Peyer's patch (tissue), 4 donors: Measurements from ENCODE around the gene TMEM119. TPM values are rescaled to one million over a fixed set of nuclear protein-coding genes. Genes with fewer than 3 reads are reported as not detected.

ENCODE experiments used
- DNase-seq, 3 donors: peaks; one replicate each; pipeline ENCODE4 v3.0.0-alpha.2; 2017 to 2019
- H3K27ac ChIP-seq, 4 donors: fragments of 200-600 bp; sonication (generic); one replicate each; pipeline ENCODE4 v1.5.1; 2016 to 2019
- H3K27me3 ChIP-seq, 2 donors: fragments of 200-600 bp; sonication (generic); one replicate each; pipeline ENCODE4 v1.5.1; 2019
- H3K36me3 ChIP-seq, 3 donors: fragments of 200-600 bp; sonication (generic); one replicate each; pipeline ENCODE4 v1.5.1; 2016 to 2019
- H3K4me1 ChIP-seq, 4 donors: fragments of 200-600 bp; sonication (generic); one replicate each; pipeline ENCODE4 v1.5.1; 2016 to 2019
- H3K4me3 ChIP-seq, 4 donors: fragments of 200-600 bp; sonication (generic); 1 replicate in 3 of 4; 2 replicates in 1 of 4; pipeline ENCODE4 v1.5.1; 2016 to 2019; ENCODE audit warnings: mild to moderate bottlenecking in 1 of 4
- H3K9me3 ChIP-seq, 4 donors: fragments of 200-600 bp; sonication (generic); one replicate each; pipeline ENCODE4 v1.5.1; 2016 to 2019; ENCODE audit warnings: mild to moderate bottlenecking in 1 of 4
- POLR2A ChIP-seq, 2 donors: fragments of 450-650 bp; IDR thresholded peaks; one replicate each; pipeline ENCODE4 v1.5.1; 2017; ENCODE audit warnings: antibody characterized with exemption in 2 of 2, mild to moderate bottlenecking in 2 of 2, moderate library complexity in 2 of 2
- total RNA-seq, 4 donors: library from RNA; depleted of rRNA; stranded (reverse); fragments of >200 nt; gene quantifications; one replicate each; pipeline ENCODE4 v1.1.0, GENCODE V29; 2016
- TF ChIP-seq, protein P1 (sequence below), 6 experiments: fragments of 450-650 bp in 4 of 6; fragments of 200-600 bp in 2 of 6; sonication (generic) in 1 of 6; IDR thresholded peaks; one replicate each; pipeline ENCODE4 v1.5.1; 2017 to 2019; ENCODE audit warnings: antibody characterized with exemption in 6 of 6, mild to moderate bottlenecking in 3 of 6, moderate library complexity in 1 of 6

TMEM119 gene
- total RNA-seq, 4 donors from 2014 or later: 1.8 to 17.3 (median 3.4) TPM

DNA sequence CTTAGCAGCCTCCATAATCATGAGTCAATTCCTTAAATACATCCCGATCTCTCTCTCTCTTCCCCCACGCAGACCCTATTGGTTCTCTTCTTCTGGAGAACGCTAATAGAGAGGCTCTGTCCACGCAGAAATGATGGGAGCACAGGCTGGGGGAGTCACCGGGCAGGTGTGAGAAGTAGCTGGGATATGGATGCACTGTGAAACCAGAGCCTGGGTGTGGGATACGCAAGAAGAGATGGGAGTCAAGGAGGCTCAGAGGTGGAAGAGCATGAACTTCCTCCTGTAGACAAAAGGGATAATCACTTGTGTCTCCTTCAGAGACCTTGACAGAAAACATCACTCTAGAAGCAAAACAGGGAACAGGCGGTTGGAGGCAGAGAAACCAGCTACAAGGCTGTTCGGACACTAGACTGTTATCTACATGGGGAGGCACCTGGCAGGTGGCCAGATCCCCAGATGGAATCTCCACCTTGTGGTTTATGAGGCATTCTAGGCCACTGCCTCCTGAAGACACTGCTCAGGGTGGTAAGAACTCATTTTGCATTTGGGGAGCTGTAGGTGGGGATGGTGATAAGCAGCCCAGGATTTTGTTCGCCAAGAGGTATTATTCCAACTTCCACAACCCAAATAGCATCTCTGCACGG, 43.0 kb upstream of the TMEM119 start:
- H3K27ac ChIP-seq: peak overlapping the region in 1 of 4 donors; percentile 47
- DNase-seq: peak in 1 of 3 donors; percentile 68
- peaks cover 0 to 12% (median 6%) of the 10 kb centered on the region in 4 donors for H3K4me1 ChIP-seq
- H3K9me3 ChIP-seq: no peaks in the 10 kb centered on the region
- H3K36me3 ChIP-seq: peaks cover 0 to 9% (median 0%) of the 10 kb centered on the region in 3 donors
- no peaks in the 10 kb centered on the region for H3K27me3 ChIP-seq
- H3K4me3 ChIP-seq: no peak overlapping the region
- TF ChIP-seq POLR2A (IDR thresholded peaks at IDR 0.05): no peak
- TF ChIP-seq, protein P1, sequence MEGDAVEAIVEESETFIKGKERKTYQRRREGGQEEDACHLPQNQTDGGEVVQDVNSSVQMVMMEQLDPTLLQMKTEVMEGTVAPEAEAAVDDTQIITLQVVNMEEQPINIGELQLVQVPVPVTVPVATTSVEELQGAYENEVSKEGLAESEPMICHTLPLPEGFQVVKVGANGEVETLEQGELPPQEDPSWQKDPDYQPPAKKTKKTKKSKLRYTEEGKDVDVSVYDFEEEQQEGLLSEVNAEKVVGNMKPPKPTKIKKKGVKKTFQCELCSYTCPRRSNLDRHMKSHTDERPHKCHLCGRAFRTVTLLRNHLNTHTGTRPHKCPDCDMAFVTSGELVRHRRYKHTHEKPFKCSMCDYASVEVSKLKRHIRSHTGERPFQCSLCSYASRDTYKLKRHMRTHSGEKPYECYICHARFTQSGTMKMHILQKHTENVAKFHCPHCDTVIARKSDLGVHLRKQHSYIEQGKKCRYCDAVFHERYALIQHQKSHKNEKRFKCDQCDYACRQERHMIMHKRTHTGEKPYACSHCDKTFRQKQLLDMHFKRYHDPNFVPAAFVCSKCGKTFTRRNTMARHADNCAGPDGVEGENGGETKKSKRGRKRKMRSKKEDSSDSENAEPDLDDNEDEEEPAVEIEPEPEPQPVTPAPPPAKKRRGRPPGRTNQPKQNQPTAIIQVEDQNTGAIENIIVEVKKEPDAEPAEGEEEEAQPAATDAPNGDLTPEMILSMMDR (IDR thresholded peaks at IDR 0.05): no peak

DNA sequence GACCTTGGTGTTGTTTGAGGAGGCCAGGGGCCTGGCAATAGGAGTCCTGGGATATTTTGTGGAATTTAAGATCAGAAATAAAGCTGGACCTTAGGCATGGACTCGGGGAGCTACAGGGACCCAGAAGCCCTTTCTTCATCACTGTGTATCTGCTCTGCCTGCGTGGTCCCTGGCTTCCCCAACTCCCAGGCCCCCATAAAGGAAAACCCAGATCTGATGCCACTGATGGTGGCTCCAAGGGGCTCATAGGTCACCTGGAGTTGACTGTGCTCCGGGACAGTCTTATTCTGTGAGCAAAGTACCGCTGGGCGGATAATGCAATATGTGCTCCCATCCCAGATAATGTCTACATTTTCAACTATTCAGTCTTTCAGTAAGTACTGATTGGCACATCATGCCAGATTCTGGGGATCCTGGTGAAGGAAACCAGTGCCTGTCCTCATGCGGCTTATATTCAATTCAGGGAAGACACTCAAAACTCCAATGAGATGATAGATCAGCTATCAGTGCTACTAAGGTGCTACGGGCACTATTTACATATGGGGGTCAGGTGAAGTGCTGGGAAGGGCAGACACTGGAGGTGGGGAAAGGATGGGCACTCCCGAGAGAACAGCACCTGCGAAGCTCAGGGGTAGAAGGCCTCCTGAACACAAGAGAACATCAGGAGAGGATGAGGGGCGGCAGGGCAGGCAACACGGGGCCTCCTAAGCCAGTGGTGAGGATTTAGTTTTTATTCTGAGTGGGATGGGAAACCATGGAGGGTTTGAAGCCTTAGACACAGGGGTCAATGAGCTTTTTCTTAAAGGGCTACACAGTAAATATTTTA, 41.3 kb upstream of the TMEM119 start:
- Histone ChIP-seq H3K4me3 (no peak overlapping the region), H3K36me3 (no peaks in the 10 kb centered on the region), H3K4me1 (peaks cover 0 to 18% (median 6%) of the 10 kb centered on the region in 4 donors), H3K27me3 (no peaks in the 10 kb centered on the region), H3K27ac (peak overlapping the region in 1 of 4 donors; percentile 43), H3K9me3 (no peaks in the 10 kb centered on the region)
- TF ChIP-seq POLR2A (IDR thresholded peaks at IDR 0.05): no peak
- TF ChIP-seq, protein P1 (IDR thresholded peaks at IDR 0.05): no peak
- DNase-seq: no peak

DNA sequence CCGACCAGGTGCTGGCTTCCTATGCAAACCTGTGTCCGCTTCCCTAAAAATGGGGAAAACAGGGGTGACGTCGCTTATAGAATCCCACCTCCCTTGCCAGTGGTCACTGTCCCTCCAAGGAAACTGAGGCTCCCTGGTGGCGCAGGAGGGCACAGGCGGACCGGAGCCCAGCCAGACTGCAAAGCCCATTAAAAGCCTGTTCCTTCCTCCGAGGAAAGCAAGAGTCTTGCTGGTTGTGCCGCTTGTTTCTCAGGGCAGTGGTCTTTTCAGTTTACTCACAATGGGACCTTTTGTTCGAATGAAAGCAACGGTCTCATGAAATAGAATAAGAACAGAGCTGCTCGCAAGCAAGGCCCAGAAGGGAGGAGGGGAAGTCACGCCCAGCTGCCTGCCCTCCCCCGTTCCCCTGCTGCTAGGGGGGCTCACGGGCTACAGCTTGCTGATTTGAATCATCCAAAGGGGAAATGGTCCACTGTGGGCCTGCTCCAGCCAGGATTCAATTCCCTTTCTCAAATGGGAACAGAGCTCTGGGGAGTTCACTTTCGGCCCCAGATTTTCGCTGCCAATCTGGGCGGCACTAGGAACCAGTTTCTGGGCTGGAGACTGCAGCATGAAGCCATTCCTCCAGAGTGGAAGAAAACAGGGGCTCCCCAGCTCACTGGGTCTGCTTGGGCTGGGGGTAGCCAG, 40.4 kb upstream of the TMEM119 start:
- H3K4me1 ChIP-seq: peaks cover 0 to 23% (median 8%) of the 10 kb centered on the region in 4 donors
- H3K4me3 ChIP-seq: no peak overlapping the region
- no peak for TF ChIP-seq POLR2A (IDR thresholded peaks at IDR 0.05)
- TF ChIP-seq, protein P1 (IDR thresholded peaks at IDR 0.05): no peak
- peak in 1 of 3 donors; percentile 35 for DNase-seq
- H3K36me3 ChIP-seq: no peaks in the 10 kb centered on the region
- H3K27ac ChIP-seq: peak overlapping the region in 1 of 4 donors; percentile 43
- H3K9me3 ChIP-seq: no peaks in the 10 kb centered on the region
- no peaks in the 10 kb centered on the region for H3K27me3 ChIP-seq

DNA sequence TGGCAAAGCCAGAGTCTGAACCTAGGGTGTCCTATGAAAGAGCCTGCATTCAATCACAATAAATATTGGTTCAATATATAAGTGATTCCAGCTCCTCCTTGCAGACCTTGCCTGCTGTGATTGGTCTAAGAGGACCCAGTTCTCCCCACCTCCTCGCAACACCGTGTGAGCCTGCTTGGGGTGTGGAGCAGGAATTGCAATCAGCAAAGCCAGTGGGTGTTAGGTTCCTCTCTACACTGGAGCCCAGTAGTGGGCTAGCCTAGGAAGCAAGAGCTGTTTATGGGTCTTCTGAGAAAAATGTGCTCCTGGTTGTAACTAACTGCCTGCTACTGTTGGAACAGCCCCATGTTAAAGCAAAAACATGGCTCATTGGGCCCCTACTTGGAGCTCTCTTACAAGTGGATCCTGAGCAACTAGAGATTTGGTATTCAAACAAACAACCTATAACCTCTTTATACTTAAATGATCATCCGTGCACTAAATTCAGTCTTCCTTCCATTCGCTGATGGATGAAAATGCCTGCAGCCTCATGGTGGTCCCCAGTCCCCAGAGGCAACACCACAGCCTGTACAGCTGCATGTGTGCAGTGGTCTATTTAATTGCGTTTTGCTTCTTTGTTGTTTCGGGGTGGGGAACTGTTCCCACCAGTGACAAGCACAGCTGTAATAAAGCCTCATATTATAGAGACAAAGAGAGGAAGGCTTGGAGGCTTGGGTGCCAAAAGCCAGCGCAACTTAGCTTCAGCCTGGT, 39.5 kb upstream of the TMEM119 start:
- H3K27me3 ChIP-seq: no peaks in the 10 kb centered on the region
- peaks cover 0 to 29% (median 10%) of the 10 kb centered on the region in 4 donors for H3K4me1 ChIP-seq
- no peaks in the 10 kb centered on the region for H3K9me3 ChIP-seq
- H3K27ac ChIP-seq: peak overlapping the region in 1 of 4 donors; percentile 43
- H3K36me3 ChIP-seq: no peaks in the 10 kb centered on the region
- no peak overlapping the region for H3K4me3 ChIP-seq
- TF ChIP-seq, protein P1 (IDR thresholded peaks at IDR 0.05): no peak
- TF ChIP-seq POLR2A (IDR thresholded peaks at IDR 0.05): no peak
- peak in 1 of 3 donors; percentile 15 for DNase-seq
